WTC11 (cell line): ENCODE measurements around the gene DNAH1. TPM values are rescaled to one million over a fixed set of nuclear protein-coding genes. Genes with fewer than 3 reads are reported as not detected.

Source experiments
- ATAC-seq: fragments of 200-7000 bp; cut with Tn5 transposase; 2 replicates; pipeline ENCODE4 v1.10.0; 2021; ENCODE audit warnings: mild to moderate bottlenecking, moderate library complexity
- CTCF ChIA-PET: fragments of 300-600 bp; sonication (Branson Sonifier 250); formaldehyde crosslinking; loops from one replicate; lab custom pipeline; 2021; ENCODE audit warnings: antibody characterized with exemption; lab: Charles Lee
- POLR2A ChIA-PET: fragments of 350-600 bp; sonication (Branson Sonifier 250); formaldehyde crosslinking; loops from one replicate; lab custom pipeline; 2021; ENCODE audit warnings: antibody characterized with exemption; lab: Charles Lee
- DNase-seq: peaks from one replicate; pipeline ENCODE4 v3.0.0; 2021; ENCODE audit warnings: low spot score
- H3K27ac Mint-ChIP-seq: 2 replicates; pipeline ENCODE4 v1.8.0; 2021; ENCODE audit warnings: mixed read lengths
- H3K27me3 Mint-ChIP-seq: 2 replicates; pipeline ENCODE4 v1.8.0; 2021; ENCODE audit warnings: low read depth, mild to moderate bottlenecking, moderate library complexity, mixed read lengths
- H3K36me3 Mint-ChIP-seq: 2 replicates; pipeline ENCODE4 v1.8.0; 2021; ENCODE audit warnings: mixed read lengths
- H3K4me1 Mint-ChIP-seq: 2 replicates; pipeline ENCODE4 v1.8.0; 2022; ENCODE audit warnings: mixed read lengths
- H3K4me3 Mint-ChIP-seq: 2 replicates; pipeline ENCODE4 v1.8.0; 2021; ENCODE audit warnings: mild to moderate bottlenecking, moderate library complexity, mixed read lengths
- H3K9me3 Mint-ChIP-seq: 2 replicates; pipeline ENCODE4 v1.8.0; 2021; ENCODE audit warnings: mixed read lengths
- ATF6 ChIP-seq: sonication (generic); formaldehyde crosslinking; IDR thresholded peaks from 2 replicates; pipeline ENCODE4 v1.8.1; 2023; ENCODE audit warnings: mild to moderate bottlenecking, missing genetic modification reagents
- CREB1 ChIP-seq: sonication (generic); formaldehyde crosslinking; IDR thresholded peaks from 2 replicates; pipeline ENCODE4 v1.8.0; 2023; ENCODE audit warnings: mild to moderate bottlenecking, missing genetic modification reagents
- E2F4 ChIP-seq: sonication (generic); formaldehyde crosslinking; IDR thresholded peaks from 2 replicates; pipeline ENCODE4 v1.8.1; 2022; ENCODE audit warnings: low read depth, mild to moderate bottlenecking, moderate library complexity, missing genetic modification reagents, borderline replicate concordance
- ESRRA ChIP-seq: sonication (generic); formaldehyde crosslinking; IDR thresholded peaks from 2 replicates; pipeline ENCODE4 v1.8.1; 2022; ENCODE audit warnings: mild to moderate bottlenecking, missing genetic modification reagents, borderline replicate concordance
- FOXP1 ChIP-seq: sonication (generic); formaldehyde crosslinking; IDR thresholded peaks from 2 replicates; pipeline ENCODE4 v1.8.0; 2022; ENCODE audit warnings: missing genetic modification reagents, mild to moderate bottlenecking, moderate library complexity, borderline replicate concordance
- JAZF1 ChIP-seq: fragments of 250-450 bp; sonication (Bioruptor Pico); IDR thresholded peaks from 2 replicates; pipeline ENCODE4 v1.9.0; 2021; ENCODE audit warnings: moderate library complexity, mild to moderate bottlenecking, inconsistent platforms
- JUN ChIP-seq: sonication (generic); formaldehyde crosslinking; IDR thresholded peaks from 2 replicates; pipeline ENCODE4 v1.8.0; 2023; ENCODE audit warnings: mild to moderate bottlenecking, missing genetic modification reagents
- NFE2L1 ChIP-seq: sonication (generic); formaldehyde crosslinking; IDR thresholded peaks from 2 replicates; pipeline ENCODE4 v1.8.1; 2023; ENCODE audit warnings: missing genetic modification reagents
- PRDM15 ChIP-seq: sonication (generic); formaldehyde crosslinking; IDR thresholded peaks from 2 replicates; pipeline ENCODE4 v1.8.0; 2022; ENCODE audit warnings: missing genetic modification reagents
- PRRX2 ChIP-seq: fragments of 250-450 bp; sonication (Bioruptor Pico); IDR thresholded peaks from 2 replicates; pipeline ENCODE4 v1.8.0; 2021; ENCODE audit warnings: mild to moderate bottlenecking
- TEAD1 ChIP-seq: sonication (generic); formaldehyde crosslinking; IDR thresholded peaks from 2 replicates; pipeline ENCODE4 v1.8.0; 2022; ENCODE audit warnings: mild to moderate bottlenecking, missing genetic modification reagents
- ZNF138 ChIP-seq: sonication (generic); formaldehyde crosslinking; conservative IDR thresholded peaks from 2 replicates; pipeline ENCODE4 v1.8.1; 2022; ENCODE audit warnings: mild to moderate bottlenecking, moderate library complexity, missing genetic modification reagents
- total RNA-seq: library from RNA; stranded (reverse); gene quantifications from 3 replicates; pipeline ENCODE4 v1.2.3, GENCODE V29; 2021
- TF ChIP-seq, protein P1 (sequence below): sonication (generic); formaldehyde crosslinking; IDR thresholded peaks from 2 replicates; pipeline ENCODE4 v1.8.0; 2022; ENCODE audit warnings: mild to moderate bottlenecking, missing genetic modification reagents
- TF ChIP-seq, protein P2 (sequence below): sonication (generic); formaldehyde crosslinking; IDR thresholded peaks from 2 replicates; pipeline ENCODE4 v1.8.1; 2022; ENCODE audit warnings: mild to moderate bottlenecking, moderate library complexity, missing genetic modification reagents
- TF ChIP-seq, protein P3 (sequence below): sonication (generic); formaldehyde crosslinking; IDR thresholded peaks from 2 replicates; pipeline ENCODE4 v1.8.0; 2022; ENCODE audit warnings: mild to moderate bottlenecking, missing genetic modification reagents
- TF ChIP-seq, protein P4 (sequence below): sonication (generic); formaldehyde crosslinking; IDR thresholded peaks from 2 replicates; pipeline ENCODE4 v1.8.0; 2023; ENCODE audit warnings: missing genetic modification reagents, mild to moderate bottlenecking, borderline replicate concordance
- TF ChIP-seq, protein P5 (sequence below): sonication (generic); formaldehyde crosslinking; conservative IDR thresholded peaks from 2 replicates; pipeline ENCODE4 v1.8.1; 2022; ENCODE audit warnings: mild to moderate bottlenecking, missing genetic modification reagents

DNAH1 gene
- total RNA-seq, 1 experiment from 2014 or later = 1.5 TPM

- Mint-ChIP-seq H3K9me3 (no peaks in the 10 kb centered on the region), H3K27ac (no peak overlapping the region), H3K4me3 (no peak overlapping the region), H3K36me3 (no peaks in the 10 kb centered on the region), H3K27me3 (no peaks in the 10 kb centered on the region), H3K4me1 (no peaks in the 10 kb centered on the region)
- CTCF ChIA-PET = interaction anchor here (0.9 to 3.8 kb wide), 5 partner anchors 9 to 132 kb away, joined by 3 to 26 read pairs (median 3); no protein-coding TSS in a partner anchor
- no peak for DNase-seq
- POLR2A ChIA-PET = no interaction called here
- TF ChIP-seq PRRX2 = no peak
- TF ChIP-seq, protein P1, sequence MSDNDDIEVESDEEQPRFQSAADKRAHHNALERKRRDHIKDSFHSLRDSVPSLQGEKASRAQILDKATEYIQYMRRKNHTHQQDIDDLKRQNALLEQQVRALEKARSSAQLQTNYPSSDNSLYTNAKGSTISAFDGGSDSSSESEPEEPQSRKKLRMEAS (CRISPR knock-in tag) = no peak
- no peak for ATAC-seq
These were observed 35.7 kb downstream of the DNAH1 start for GRCh38 chr3:52351762-52352368.

GRCh38 chr3:52352566-52352965, 36.4 kb downstream of the DNAH1 start:
- Mint-ChIP-seq H3K4me3 (no peak overlapping the region), H3K9me3 (no peaks in the 10 kb centered on the region), H3K4me1 (no peaks in the 10 kb centered on the region), H3K36me3 (no peaks in the 10 kb centered on the region), H3K27me3 (no peaks in the 10 kb centered on the region), H3K27ac (no peak overlapping the region)
- DNase-seq = no peak
- POLR2A ChIA-PET = no interaction called here
- no peak for ATAC-seq
- CTCF ChIA-PET = interaction anchor here (1.2 to 3.8 kb wide), 3 partner anchors 33 to 133 kb away, joined by 3 to 26 read pairs (median 3); no protein-coding TSS in a partner anchor
- TF ChIP-seq, protein P2, sequence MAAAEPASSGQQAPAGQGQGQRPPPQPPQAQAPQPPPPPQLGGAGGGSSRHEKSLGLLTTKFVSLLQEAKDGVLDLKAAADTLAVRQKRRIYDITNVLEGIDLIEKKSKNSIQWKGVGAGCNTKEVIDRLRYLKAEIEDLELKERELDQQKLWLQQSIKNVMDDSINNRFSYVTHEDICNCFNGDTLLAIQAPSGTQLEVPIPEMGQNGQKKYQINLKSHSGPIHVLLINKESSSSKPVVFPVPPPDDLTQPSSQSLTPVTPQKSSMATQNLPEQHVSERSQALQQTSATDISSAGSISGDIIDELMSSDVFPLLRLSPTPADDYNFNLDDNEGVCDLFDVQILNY = no peak
- TF ChIP-seq, protein P3, sequence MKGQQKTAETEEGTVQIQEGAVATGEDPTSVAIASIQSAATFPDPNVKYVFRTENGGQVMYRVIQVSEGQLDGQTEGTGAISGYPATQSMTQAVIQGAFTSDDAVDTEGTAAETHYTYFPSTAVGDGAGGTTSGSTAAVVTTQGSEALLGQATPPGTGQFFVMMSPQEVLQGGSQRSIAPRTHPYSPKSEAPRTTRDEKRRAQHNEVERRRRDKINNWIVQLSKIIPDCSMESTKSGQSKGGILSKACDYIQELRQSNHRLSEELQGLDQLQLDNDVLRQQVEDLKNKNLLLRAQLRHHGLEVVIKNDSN (CRISPR knock-in tag) = no peak
- TF ChIP-seq, protein P4, sequence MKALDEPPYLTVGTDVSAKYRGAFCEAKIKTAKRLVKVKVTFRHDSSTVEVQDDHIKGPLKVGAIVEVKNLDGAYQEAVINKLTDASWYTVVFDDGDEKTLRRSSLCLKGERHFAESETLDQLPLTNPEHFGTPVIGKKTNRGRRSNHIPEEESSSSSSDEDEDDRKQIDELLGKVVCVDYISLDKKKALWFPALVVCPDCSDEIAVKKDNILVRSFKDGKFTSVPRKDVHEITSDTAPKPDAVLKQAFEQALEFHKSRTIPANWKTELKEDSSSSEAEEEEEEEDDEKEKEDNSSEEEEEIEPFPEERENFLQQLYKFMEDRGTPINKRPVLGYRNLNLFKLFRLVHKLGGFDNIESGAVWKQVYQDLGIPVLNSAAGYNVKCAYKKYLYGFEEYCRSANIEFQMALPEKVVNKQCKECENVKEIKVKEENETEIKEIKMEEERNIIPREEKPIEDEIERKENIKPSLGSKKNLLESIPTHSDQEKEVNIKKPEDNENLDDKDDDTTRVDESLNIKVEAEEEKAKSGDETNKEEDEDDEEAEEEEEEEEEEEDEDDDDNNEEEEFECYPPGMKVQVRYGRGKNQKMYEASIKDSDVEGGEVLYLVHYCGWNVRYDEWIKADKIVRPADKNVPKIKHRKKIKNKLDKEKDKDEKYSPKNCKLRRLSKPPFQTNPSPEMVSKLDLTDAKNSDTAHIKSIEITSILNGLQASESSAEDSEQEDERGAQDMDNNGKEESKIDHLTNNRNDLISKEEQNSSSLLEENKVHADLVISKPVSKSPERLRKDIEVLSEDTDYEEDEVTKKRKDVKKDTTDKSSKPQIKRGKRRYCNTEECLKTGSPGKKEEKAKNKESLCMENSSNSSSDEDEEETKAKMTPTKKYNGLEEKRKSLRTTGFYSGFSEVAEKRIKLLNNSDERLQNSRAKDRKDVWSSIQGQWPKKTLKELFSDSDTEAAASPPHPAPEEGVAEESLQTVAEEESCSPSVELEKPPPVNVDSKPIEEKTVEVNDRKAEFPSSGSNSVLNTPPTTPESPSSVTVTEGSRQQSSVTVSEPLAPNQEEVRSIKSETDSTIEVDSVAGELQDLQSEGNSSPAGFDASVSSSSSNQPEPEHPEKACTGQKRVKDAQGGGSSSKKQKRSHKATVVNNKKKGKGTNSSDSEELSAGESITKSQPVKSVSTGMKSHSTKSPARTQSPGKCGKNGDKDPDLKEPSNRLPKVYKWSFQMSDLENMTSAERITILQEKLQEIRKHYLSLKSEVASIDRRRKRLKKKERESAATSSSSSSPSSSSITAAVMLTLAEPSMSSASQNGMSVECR (CRISPR knock-in tag) = no peak
- TF ChIP-seq TEAD1 (no peak), PRDM15 (no peak), ESRRA (no peak), JAZF1 (CRISPR knock-in tag) (no peak), ATF6 (no peak), ZNF138 (CRISPR knock-in tag) (no peak), CREB1 (CRISPR knock-in tag) (no peak), JUN (CRISPR knock-in tag) (no peak), NFE2L1 (no peak), E2F4 (CRISPR knock-in tag) (no peak), FOXP1 (CRISPR knock-in tag) (no peak)
- TF ChIP-seq, protein P1 (CRISPR knock-in tag) = no peak
- TF ChIP-seq, protein P5, sequence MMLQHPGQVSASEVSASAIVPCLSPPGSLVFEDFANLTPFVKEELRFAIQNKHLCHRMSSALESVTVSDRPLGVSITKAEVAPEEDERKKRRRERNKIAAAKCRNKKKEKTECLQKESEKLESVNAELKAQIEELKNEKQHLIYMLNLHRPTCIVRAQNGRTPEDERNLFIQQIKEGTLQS (CRISPR knock-in tag) = no peak
